22Rv1 (cell line): Measurements from ENCODE around the gene TMEM271.

ENCODE experiments used
- CTCF ChIP-seq: fragments of 450-650 bp; IDR thresholded peaks from 2 replicates; pipeline ENCODE4 v1.5.1; 2017; ENCODE audit warnings: mild to moderate bottlenecking
- ZFX ChIP-seq: fragments of 450-650 bp; IDR thresholded peaks from 2 replicates; pipeline ENCODE4 v1.6.1; 2017; ENCODE audit warnings: antibody characterized with exemption, borderline replicate concordance

DNA sequence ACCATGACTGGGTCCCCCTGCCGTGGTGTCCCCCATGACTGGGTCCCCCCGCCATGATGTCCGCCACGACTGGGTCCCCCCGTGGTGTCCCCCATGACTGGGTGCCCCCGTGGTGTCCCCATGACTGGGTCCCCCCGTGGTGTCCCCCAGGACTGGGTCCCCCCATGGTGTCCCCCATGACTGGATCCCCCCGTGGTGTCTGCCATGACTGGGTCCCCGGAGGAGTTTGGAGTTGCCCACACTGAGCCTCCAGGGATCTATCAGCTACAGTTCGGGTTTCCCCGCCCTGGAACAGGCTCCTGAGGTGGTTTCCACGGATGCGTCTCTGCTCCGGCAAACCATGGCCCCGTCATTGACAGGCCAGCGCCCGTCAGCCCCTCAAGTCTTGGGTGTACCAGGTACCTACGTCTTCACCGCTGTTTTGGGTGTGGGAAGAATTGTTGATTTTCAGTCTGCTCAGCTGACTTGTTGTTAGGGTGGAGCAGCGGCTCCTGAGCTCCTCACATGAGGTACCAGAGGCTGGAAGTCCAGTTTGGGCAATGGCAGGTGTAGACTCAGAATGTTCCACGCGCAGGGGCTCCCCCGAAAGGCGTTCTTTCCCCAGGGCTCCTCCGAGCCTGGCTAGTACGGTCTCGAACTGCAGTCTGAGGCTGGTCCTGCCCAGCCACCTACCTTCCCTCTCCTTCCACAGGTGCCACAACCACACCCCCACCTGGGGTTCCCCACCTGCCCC is 41.0 kb upstream of the TMEM271 start:
- TF ChIP-seq CTCF (no peak), ZFX (no peak)
